ENCODE results near the gene NOTCH2. TPM values are rescaled to one million over a fixed set of nuclear protein-coding genes. Genes with fewer than 3 reads are reported as not detected.

Gene NOTCH2
- total and polyA plus RNA-seq, 2 experiments from 2014 or later, result 8.5 to 56.6 TPM

DNA sequence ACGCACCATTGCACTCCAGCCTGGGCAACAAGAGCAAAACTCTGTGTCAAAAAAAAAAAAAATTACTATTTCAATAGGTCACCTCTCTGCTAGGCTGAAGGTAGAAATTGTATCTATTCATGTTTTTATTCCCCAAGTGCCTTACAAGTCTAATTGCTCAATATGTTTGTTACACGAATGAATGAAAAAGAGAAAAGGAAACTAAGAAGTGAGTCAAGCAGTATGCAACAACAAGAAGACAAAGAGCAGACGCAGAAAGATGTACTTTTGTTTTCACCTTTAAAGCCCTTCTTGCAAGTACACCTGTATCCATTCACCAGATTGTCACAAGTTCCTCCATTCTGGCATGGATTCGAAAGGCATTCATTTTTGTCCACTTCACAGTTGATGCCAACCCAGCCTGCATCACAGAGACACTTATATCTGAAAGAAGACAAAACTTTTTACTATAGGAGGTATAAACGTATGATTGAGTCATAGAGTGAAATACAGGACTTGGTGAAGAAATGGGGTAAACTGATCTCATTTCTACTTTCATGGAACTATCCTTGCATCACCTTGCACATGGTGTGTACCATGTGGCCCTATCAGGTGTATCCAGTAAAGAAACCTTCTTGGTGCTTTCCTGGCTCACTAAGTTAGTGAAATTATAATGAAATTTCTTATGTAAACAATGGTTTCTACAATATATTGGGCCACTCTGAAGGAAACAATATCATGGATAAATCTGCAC is 116.0 kb downstream of the NOTCH2 start:
- TF ChIP-seq STAT1 (IDR thresholded peaks at IDR 0.05; ENCODE audit: unreplicated experiment), result no peak
- no peak for TF ChIP-seq ZNF114 (CRISPR knock-in tag; IDR thresholded peaks at IDR 0.05)
- TF ChIP-seq, protein P1, sequence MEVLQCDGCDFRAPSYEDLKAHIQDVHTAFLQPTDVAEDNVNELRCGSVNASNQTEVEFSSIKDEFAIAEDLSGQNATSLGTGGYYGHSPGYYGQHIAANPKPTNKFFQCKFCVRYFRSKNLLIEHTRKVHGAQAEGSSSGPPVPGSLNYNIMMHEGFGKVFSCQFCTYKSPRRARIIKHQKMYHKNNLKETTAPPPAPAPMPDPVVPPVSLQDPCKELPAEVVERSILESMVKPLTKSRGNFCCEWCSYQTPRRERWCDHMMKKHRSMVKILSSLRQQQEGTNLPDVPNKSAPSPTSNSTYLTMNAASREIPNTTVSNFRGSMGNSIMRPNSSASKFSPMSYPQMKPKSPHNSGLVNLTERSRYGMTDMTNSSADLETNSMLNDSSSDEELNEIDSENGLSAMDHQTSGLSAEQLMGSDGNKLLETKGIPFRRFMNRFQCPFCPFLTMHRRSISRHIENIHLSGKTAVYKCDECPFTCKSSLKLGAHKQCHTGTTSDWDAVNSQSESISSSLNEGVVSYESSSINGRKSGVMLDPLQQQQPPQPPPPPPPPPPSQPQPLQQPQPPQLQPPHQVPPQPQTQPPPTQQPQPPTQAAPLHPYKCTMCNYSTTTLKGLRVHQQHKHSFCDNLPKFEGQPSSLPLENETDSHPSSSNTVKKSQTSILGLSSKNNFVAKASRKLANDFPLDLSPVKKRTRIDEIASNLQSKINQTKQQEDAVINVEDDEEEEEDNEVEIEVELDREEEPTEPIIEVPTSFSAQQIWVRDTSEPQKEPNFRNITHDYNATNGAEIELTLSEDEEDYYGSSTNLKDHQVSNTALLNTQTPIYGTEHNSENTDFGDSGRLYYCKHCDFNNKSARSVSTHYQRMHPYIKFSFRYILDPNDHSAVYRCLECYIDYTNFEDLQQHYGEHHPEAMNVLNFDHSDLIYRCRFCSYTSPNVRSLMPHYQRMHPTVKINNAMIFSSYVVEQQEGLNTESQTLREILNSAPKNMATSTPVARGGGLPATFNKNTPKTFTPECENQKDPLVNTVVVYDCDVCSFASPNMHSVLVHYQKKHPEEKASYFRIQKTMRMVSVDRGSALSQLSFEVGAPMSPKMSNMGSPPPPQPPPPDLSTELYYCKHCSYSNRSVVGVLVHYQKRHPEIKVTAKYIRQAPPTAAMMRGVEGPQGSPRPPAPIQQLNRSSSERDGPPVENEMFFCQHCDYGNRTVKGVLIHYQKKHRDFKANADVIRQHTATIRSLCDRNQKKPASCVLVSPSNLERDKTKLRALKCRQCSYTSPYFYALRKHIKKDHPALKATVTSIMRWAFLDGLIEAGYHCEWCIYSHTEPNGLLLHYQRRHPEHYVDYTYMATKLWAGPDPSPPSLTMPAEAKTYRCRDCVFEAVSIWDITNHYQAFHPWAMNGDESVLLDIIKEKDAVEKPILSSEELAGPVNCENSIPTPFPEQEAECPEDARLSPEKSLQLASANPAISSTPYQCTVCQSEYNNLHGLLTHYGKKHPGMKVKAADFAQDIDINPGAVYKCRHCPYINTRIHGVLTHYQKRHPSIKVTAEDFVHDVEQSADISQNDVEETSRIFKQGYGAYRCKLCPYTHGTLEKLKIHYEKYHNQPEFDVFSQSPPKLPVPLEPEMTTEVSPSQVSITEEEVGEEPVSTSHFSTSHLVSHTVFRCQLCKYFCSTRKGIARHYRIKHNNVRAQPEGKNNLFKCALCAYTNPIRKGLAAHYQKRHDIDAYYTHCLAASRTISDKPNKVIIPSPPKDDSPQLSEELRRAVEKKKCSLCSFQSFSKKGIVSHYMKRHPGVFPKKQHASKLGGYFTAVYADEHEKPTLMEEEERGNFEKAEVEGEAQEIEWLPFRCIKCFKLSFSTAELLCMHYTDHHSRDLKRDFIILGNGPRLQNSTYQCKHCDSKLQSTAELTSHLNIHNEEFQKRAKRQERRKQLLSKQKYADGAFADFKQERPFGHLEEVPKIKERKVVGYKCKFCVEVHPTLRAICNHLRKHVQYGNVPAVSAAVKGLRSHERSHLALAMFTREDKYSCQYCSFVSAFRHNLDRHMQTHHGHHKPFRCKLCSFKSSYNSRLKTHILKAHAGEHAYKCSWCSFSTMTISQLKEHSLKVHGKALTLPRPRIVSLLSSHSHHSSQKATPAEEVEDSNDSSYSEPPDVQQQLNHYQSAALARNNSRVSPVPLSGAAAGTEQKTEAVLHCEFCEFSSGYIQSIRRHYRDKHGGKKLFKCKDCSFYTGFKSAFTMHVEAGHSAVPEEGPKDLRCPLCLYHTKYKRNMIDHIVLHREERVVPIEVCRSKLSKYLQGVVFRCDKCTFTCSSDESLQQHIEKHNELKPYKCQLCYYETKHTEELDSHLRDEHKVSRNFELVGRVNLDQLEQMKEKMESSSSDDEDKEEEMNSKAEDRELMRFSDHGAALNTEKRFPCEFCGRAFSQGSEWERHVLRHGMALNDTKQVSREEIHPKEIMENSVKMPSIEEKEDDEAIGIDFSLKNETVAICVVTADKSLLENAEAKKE (CRISPR knock-in tag; IDR thresholded peaks at IDR 0.05), result no peak
- no peak for TF ChIP-seq CREB1 (CRISPR knock-in tag; IDR thresholded peaks at IDR 0.05; ENCODE audit: low read depth)
- TF ChIP-seq POLR2AphosphoS5 (IDR thresholded peaks at IDR 0.05; ENCODE audit: low read depth), result no peak
- TF ChIP-seq ZNF331 (CRISPR knock-in tag; IDR thresholded peaks at IDR 0.05; ENCODE audit: low read depth), result no peak
- TF ChIP-seq EZH2phosphoT487 (IDR thresholded peaks at IDR 0.05; ENCODE audit: unreplicated experiment), result no peak
- TF ChIP-seq, protein P2, sequence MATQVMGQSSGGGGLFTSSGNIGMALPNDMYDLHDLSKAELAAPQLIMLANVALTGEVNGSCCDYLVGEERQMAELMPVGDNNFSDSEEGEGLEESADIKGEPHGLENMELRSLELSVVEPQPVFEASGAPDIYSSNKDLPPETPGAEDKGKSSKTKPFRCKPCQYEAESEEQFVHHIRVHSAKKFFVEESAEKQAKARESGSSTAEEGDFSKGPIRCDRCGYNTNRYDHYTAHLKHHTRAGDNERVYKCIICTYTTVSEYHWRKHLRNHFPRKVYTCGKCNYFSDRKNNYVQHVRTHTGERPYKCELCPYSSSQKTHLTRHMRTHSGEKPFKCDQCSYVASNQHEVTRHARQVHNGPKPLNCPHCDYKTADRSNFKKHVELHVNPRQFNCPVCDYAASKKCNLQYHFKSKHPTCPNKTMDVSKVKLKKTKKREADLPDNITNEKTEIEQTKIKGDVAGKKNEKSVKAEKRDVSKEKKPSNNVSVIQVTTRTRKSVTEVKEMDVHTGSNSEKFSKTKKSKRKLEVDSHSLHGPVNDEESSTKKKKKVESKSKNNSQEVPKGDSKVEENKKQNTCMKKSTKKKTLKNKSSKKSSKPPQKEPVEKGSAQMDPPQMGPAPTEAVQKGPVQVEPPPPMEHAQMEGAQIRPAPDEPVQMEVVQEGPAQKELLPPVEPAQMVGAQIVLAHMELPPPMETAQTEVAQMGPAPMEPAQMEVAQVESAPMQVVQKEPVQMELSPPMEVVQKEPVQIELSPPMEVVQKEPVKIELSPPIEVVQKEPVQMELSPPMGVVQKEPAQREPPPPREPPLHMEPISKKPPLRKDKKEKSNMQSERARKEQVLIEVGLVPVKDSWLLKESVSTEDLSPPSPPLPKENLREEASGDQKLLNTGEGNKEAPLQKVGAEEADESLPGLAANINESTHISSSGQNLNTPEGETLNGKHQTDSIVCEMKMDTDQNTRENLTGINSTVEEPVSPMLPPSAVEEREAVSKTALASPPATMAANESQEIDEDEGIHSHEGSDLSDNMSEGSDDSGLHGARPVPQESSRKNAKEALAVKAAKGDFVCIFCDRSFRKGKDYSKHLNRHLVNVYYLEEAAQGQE (IDR thresholded peaks at IDR 0.05; ENCODE audit: unreplicated experiment), result no peak
- TF ChIP-seq, protein P3, sequence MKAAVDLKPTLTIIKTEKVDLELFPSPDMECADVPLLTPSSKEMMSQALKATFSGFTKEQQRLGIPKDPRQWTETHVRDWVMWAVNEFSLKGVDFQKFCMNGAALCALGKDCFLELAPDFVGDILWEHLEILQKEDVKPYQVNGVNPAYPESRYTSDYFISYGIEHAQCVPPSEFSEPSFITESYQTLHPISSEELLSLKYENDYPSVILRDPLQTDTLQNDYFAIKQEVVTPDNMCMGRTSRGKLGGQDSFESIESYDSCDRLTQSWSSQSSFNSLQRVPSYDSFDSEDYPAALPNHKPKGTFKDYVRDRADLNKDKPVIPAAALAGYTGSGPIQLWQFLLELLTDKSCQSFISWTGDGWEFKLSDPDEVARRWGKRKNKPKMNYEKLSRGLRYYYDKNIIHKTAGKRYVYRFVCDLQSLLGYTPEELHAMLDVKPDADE (IDR thresholded peaks at IDR 0.05), result no peak
- TF ChIP-seq, protein P4, sequence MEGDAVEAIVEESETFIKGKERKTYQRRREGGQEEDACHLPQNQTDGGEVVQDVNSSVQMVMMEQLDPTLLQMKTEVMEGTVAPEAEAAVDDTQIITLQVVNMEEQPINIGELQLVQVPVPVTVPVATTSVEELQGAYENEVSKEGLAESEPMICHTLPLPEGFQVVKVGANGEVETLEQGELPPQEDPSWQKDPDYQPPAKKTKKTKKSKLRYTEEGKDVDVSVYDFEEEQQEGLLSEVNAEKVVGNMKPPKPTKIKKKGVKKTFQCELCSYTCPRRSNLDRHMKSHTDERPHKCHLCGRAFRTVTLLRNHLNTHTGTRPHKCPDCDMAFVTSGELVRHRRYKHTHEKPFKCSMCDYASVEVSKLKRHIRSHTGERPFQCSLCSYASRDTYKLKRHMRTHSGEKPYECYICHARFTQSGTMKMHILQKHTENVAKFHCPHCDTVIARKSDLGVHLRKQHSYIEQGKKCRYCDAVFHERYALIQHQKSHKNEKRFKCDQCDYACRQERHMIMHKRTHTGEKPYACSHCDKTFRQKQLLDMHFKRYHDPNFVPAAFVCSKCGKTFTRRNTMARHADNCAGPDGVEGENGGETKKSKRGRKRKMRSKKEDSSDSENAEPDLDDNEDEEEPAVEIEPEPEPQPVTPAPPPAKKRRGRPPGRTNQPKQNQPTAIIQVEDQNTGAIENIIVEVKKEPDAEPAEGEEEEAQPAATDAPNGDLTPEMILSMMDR (conservative IDR thresholded peaks at IDR 0.05; ENCODE audit: low read depth in 2 of 2), result no peak
- no peak for TF ChIP-seq NANOG (IDR thresholded peaks at IDR 0.05; ENCODE audit: borderline replicate concordance)
- no peak for TF ChIP-seq EZH2 (IDR thresholded peaks at IDR 0.05; ENCODE audit: low read depth, unreplicated experiment)
- no peak for TF ChIP-seq JUNB (IDR thresholded peaks at IDR 0.05; ENCODE audit: unreplicated experiment)
- Histone ChIP-seq H4K20me1 (replicated peaks; ENCODE audit: insufficient read depth) (no peaks in the 10 kb centered on the region; the same call in 1 of the 2 replicates), H3K4me2 (no peak overlapping the region), H3K79me2 (replicated peaks; ENCODE audit: insufficient read depth) (no peaks in the 10 kb centered on the region), H2AFZ (no peak overlapping the region), H3K9me2 (ENCODE audit: insufficient read depth) (no peaks in the 10 kb centered on the region), H3F3A (replicated peaks; ENCODE audit: low read depth) (no peaks in the 10 kb centered on the region), H3K4me3 (no peak overlapping the region), H3K4me1 (ENCODE audit: insufficient read depth) (peaks cover 8% of the 10 kb centered on the region; the same call in 1 of the 2 replicates), H3K27ac (ENCODE audit: low read depth) (no peak overlapping the region), H3K27me3 (ENCODE audit: insufficient read depth) (no peaks in the 10 kb centered on the region), H3K36me3 (ENCODE audit: insufficient read depth) (0 out of 2 replicates have a peak, but pooled peaks cover 4% of the 10 kb centered on the region)
- ATAC-seq, result no peak
- no peak for DNase-seq (ENCODE audit: low spot score)
- no peaks in the 10 kb centered on the region for H3K27me3 Mint-ChIP-seq (ENCODE audit: insufficient read depth, low read depth, poor library complexity)
- no peaks in the 10 kb centered on the region for H3K9me3 Mint-ChIP-seq
- H3K4me3 Mint-ChIP-seq, result no peak overlapping the region
- peaks cover 5% of the 10 kb centered on the region; the same call in 1 of the 3 replicates for H3K36me3 Mint-ChIP-seq (ENCODE audit: low read depth)
- no peaks in the 10 kb centered on the region; the same call in 2 of the 3 replicates for H3K4me1 Mint-ChIP-seq
- no peak overlapping the region for H3K27ac Mint-ChIP-seq

Data from GM23338 (cell line).